CD4-positive, alpha-beta T cell treated with Interleukin-17A for 4 hours (primary cell): ENCODE measurements around the gene NDUFA6.
"Not testable (repeated sequence)": the region's sequence is repeated elsewhere in the genome, so short reads cannot be mapped to it uniquely, and the experiment has no call there.

ENCODE experiments used
- DNase-seq: peaks from one replicate; pipeline ENCODE4 v3.0.0-alpha.2; 2020; ENCODE audit warnings: mixed read lengths

Gene NDUFA6

DNA sequence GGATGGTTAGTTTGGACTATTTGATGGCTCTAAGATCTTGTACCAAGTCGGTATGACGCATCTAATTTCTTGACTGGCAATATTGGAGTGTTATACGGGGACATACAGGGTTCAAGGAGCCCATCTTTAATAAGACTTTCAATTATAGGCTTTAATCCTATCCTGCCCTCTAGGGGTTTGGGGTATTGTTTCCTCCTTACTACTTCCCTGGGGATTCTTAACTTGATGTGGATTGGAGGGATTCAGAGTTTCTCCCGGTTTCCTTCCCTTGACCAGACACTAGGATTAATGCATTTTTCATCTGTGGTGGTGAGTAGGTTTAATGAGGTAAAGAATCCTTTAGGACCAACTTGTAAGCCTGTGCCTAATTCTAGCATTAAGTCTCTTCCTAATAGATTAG, 21.2 kb upstream of the NDUFA6 start:
- DNase-seq = no peak

GRCh38 chr22:42108848-42109247, 18.3 kb upstream of the NDUFA6 start:
- no peak for DNase-seq

GRCh38 chr22:42104332-42104860, 13.8 kb upstream of the NDUFA6 start:
- DNase-seq = not testable (repeated sequence)

DNA sequence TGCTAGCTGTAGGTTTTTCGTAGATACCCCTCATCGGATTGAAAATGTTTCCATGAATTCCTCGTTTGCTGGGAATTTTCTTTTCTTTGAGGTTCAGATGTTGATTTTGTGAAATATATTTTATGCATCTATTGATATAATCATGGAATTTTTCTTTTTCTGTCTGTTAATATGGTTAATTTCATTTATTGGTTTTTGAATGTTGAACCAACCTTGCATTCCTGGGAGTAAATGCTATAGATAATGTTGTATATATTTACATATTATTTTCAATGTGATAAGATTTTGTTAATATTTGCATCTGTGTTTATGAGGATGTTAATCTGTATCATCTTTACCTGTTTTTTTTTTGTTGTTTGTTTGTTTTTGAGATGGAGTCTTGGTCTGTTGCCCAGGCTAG, 10.6 kb upstream of the NDUFA6 start:
- no peak for DNase-seq

GRCh38 chr22:42091455-42091782, 847 bp upstream of the NDUFA6 start:
- peak; percentile 14 for DNase-seq

- DNase-seq = no peak
These were observed 4.5 kb downstream of the NDUFA6 start for GRCh38 chr22:42086051-42086450.

DNA sequence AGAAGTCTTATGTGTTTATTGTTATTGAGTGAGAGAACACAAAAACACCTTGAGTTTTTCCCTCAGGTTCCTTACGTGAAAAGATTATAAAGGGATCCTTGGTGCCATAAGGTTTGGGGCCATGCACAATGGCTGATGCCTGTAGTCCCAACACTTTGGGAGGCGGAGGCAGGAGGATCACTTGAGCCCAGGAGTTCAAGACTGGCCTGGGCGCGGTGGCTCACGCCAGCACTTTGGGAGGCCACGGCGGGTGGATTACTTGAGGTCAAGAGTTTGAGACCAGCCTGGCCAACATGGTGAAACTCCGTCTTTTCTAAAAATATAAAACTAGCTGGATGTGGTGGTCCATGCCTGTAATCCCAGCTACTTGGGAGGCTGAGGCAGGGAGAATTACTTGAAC, 5.7 kb downstream of the NDUFA6 start:
- DNase-seq = no peak

DNA sequence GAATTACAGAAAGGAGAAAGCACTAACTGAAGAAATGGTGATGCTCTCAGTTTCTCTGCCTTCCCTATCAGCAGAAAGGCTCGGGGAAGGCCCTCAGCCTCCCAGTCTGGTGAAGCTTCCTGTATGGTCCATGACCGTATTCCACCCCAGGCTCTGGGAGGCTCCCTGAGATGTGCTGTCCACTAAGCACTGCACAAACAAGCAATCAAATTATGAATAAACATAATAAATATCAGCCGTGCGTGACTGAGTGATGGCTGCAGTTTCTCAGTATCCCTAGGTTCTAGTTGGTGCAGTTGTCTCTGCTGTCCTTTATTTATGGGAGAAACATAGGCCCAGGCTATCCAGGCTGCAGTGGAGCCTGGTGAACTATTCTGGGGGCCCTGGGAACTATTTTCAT, 7.5 kb downstream of the NDUFA6 start:
- no peak for DNase-seq

DNA sequence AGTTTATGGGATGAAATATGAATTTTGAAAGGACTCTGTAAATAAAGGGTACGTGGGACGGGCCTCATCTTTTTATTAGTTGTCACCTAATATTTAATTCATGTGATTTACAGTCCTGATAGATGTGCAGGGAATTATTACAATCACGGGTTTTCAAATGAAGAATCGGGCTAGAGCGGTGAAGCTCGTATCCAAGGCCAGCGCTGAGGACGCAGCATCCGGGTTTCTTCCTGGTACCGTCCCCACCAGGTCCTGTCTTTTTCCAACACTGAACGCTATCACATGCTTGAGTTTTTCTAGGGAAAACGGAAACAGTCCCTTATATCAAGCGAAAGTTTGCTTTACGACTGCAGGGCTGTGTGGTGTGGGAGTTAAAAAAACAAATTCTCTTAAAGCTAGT, 10.3 kb downstream of the NDUFA6 start:
- peak; percentile 38 for DNase-seq

GRCh38 chr22:42079319-42080251, 11.0 kb downstream of the NDUFA6 start, which contains the start of gene SMDT1:
SMDT1 (plus strand) TSS chr22:42079700; CDS start chr22:42079769, 69 bp downstream.
- DNase-seq = peak; percentile 99

- no peak for DNase-seq
These were observed 11.9 kb downstream of the NDUFA6 start for GRCh38 chr22:42078469-42079318.

DNA sequence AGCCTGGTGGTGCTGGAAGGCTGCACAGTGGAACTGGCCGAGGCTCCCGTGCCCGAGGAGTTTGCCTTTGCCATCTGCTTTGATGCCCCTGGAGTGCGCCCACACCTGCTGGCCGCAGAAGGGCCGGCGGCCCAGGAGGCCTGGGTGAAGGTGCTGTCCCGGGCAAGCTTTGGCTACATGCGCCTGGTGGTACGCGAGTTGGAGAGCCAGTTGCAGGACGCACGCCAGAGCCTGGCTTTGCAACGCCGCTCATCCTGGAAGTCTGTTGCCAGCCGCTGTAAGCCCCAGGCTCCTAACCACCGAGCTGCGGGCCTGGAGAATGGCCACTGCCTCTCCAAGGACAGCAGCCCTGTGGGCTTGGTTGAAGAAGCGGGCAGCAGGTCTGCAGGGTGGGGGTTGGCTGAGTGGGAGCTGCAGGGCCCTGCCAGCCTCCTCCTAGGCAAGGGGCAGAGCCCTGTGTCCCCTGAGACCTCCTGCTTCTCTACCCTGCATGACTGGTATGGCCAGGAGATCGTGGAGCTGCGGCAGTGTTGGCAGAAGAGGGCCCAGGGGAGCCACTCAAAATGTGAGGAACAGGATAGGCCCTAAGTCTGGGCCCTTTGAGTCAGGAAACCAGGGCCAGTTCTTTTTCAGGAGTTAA, 13.0 kb downstream of the NDUFA6 start:
- no peak for DNase-seq

DNA sequence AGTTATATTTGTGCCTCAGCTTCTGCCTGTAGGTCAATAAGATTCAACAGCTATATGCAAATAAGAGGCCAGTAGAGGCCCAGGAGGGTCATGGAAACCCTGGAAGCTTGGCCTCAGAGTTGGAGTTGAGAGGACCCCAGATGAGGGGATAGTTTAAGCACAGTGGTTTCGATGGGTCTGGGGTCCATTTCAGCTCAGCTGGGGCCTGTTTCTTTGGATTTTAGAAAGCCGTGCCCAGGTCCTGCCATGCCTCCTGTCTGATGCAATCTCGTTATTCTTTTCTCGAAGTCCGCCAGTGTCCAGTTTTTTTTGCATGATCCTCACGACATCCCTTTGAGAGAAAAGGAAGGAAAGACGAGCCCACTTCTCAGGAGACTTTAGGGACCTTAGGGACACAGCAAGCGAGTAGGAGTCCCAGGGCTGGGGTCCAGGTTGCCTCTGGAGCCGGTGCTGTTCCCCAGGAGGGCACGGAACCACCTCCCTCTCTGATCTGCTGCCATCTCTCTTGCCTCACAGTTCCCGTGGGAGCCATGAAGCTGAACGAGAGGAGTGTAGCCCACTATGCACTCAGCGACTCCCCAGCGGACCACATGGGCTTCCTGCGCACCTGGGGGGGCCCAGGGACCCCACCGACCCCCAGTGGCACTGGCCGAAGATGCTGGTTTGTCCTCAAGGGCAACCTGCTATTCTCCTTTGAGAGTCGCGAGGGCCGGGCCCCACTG, 13.6 kb downstream of the NDUFA6 start:
- DNase-seq = no peak

DNA sequence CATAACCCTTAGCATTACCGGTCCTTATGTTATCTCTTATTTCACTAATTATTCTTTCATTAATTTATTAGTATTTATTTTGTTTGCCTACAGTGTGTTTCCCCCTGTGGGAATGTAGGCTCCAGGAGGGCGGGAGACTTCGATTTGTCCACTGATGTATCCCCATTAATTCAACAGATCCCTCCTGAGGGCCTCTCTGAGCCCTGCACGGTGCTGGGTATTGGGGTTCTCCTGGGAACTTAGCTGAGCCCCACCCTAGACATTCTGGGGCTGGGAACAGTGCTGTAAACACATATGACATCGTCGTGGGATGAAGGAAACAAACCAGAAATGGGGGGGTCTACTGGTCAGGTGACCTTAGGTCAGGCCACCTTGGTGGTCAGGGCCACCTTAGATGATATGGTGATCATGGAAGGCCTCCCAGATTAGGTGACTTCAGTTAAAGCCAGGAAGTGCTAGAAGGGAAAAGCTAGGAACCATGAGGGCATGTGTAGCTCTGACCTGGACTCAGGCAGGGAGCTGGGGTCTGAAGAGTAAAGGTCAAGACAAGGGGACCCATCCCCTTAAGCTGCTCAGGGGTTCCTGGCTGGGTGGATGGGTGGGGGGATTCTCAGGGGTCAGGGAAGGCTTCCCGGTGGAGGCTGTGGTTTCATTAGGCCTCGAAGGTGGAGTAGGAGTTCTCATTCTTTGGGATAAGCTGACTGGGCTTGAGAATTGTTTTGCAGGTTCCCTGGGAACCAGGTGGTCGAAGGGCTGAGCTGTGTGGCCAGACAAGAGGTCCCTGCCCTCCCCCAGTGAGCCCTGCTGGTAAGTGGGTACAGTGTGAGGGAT, 15.5 kb downstream of the NDUFA6 start:
- no peak for DNase-seq

GRCh38 chr22:42074132-42074811, 16.3 kb downstream of the NDUFA6 start, which contains the start of gene PHETA2:
PHETA2 (plus strand) TSS chr22:42074248; CDS start chr22:42077294, 3,046 bp downstream.
- DNase-seq = peak; percentile 74

- DNase-seq = no peak
These were observed 16.9 kb downstream of the NDUFA6 start for GRCh38 chr22:42073621-42074041.

DNA sequence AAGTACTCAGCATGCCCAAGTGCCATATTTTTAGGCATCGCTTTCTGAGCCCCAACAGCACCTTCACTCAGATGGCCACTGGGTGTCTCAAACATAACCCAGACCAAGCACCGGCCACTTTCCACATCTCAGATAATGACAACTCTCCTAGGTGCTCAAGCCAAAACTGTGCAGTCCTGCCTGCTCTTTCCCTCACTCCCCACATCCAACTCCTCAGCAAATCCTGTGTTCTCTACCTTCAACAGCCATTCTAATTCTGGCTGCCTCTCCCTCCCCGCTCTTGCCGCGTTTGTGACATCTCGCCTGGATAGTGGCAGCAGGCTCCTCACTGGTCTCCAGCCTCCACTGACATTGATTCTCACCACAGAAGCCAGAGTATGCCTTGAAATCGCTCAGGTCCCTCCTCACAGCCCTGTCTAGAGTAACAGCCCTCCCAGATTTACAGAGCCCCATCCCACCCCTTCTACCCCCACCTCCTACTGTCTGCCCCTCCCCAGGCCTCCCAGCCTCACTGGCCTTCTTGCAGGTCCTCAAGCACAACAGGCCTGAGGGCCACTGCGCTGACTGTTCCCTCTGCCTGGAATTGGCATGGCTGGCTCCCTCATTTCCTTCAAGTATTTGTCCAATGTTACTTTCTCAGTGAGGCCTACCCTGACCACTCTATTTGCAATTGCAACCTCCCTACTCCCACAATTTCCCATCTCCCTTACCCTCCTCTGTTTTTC, 17.8 kb downstream of the NDUFA6 start:
- DNase-seq = no peak

DNA sequence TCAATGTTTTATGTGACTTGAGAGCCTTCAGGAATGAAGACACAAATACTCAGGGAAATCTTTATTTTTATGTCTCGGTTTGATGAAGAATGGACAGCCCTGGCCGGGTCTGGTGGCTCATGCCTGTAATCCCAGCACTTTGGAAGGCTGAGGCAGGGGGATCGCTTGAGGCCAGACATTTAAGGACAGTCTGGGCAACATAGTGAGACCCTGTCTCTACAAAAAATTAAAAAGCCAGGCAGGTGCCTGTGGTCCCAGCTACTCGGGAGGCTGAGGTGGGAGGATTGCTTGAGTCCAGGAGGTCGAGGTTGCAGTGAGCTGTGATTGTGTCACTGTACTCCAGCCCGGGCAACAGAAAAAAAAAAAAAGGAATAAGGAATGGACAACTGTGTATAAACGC, 19.1 kb downstream of the NDUFA6 start:
- not testable (repeated sequence) for DNase-seq

DNA sequence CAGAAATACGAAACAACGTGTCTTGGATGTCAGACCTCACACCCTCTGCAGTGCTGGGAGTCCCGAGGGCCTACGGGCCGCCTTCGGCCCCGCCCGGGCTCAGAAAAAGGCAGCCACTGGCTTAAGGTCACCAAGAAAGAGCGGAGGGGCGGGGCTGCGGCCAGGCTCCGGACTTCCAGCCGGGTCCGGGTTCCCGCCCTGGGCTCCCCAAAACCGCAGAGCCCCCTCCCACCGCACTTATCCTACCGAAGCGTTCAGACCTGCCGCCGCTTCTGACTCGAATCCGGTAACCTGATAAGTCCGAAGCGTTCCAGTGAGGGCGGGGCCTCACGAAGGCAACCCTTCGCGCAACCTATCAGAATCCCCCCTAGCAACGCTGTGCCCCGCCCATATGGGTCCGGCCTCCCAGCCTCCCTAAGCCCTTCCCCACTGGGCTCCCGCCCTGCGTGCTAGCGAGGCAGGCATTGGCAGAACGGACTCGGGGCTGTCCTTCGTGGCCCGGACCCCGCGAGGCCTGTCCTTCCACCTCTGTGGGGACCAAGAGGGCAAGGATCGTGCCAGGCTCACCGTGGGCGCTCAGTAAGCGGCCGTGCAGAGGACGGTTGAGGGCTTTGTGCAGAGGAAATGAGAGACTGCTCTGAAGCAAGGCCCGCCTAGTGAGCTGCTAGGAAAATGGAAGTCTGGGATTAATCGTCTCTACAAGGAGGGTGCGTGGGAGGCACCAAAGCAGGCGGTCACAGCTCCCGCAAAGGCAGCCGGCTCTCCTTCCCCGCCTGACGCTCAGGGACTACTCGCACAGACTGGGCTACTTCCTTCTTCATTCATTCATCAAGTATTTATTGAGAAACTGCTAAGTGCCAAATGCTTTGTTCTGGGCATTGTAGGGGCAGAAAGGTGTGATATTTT, 19.8 kb downstream of the NDUFA6 start, which contains the start of gene NAGA:
Gene NAGA, minus strand, starts transcription at position 296 of the 906 bp plus-strand sequence. CDS start 515 bp downstream, outside the sequence.
- DNase-seq = peak; percentile 97
